ENCODE measurements around the gene SLC25A13.

SLC25A13 gene

DNA sequence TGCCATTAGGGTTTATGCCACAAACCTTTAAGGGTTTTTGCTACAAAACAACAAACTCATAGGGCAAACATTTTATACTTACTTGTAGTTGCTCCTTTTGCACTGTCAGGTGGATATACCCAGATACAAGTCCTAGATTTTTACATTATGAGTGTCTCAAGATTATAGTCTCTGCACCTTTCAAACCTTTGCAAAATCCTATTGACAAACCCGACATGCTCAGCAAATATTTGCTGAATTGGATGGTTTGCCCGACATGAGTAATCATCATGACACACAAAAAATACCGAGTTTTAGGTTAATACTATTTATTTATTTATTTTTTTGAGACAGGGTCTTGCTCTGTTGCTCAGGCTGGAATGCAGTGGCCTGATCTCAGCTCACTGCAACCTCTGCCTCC lies 117.3 kb downstream of the SLC25A13 start:
- DNase-seq (ENCODE audit: low read depth in 2 of 2), result no peak

DNA sequence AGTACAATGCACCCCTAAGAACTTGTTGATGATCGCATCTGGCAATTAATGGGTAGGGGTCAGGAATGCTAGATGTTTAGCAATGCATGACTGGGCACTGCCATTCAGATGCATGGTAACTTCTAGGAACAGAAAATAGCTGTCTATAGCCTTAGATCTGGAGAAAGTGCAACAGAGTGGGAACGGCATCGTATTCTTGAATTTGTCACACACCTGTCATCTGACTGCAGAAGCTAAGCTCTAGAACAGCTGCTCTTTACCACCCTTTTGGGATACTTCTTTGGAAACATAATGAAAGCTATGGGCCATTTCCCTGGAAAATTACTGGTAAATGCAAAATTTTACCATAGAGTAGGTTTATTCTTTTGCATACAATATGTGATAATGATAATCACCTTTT lies 118.1 kb downstream of the SLC25A13 start:
- DNase-seq (ENCODE audit: low read depth in 2 of 2), result no peak

DNA sequence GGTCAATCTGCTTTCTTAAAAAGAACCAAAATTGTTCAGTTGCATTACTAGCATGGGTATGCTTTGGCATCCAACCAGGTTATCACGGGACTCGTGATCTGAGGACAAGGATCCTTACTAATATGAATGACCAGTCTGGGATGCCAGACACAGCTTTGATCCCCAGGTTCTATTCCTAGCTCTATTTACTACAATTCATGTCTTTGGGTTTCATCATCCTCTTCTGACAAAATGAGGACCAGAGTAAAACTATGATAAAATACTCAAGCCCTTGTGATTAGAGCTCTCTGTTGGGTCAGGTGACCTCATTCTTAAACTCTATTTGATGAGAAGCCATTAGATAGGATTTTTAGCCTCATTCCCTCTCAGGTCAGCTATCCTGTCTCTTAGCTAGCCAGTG lies 119.8 kb downstream of the SLC25A13 start:
- DNase-seq (ENCODE audit: low read depth in 2 of 2), result no peak

DNA sequence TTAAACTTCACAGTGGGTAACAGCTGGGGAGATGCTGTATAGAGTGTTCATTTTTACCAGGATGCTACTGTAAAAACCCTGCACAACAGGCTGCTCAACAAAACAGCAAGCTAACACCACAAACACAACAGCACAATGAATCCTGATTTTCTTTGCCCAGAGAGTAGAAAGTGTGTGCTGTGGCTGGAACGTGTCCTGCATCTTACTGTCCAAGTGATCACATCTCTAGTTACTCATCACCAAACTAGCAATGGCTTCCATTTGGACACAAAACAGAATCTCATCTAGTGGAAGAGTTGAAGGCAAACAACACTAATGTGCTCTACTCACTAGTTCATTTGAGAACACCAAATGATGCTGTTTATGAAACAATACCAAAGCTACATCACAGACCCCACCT lies 121.2 kb downstream of the SLC25A13 start:
- no peak for DNase-seq (ENCODE audit: low read depth in 2 of 2)

DNA sequence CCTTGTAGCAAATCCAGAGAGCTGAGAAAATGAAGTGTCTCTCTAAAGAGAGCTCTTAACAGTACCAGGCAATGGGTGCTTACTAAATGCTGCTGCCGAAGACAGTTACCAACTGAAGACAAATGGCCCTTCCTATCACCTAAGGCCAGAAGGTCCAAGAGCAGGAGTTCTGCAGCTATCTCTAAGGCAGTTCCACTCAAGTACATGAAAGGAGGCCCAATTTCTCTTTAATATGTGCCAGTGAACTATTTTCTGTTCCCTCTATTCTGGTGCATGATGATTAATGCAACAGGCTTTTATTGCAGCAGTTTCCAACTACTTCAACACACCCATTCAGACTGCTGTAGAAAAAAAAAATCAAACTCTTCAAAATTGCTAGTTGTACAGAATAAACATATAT lies 122.5 kb downstream of the SLC25A13 start:
- DNase-seq (ENCODE audit: low read depth in 2 of 2), result no peak

DNA sequence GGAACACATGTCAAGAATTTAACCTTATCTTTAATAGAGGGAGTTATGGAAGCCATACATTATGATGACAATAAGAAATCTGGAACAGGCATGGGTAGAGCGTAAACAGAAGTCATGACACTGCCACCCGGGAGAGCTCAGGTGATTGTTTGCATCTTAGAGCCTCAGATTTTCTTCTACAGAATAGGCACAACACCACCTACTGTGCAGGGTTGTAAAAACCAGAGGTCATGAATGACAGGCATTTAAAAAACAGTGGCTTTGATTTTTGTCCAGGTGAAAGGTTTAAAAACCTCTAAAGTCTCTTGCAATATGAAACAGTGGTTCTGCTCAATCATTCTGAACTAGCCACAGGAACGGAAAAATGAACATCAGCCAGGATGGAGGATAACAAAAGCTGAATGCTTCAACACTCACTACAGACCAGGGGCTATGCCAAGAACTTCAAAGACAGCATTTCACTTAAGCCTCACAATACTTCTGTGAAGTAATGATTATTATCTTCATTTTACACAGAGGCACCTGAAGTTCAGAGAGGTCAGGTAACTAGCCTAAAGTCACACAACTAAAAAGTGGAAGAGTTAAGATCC lies 123.8 kb downstream of the SLC25A13 start:
- DNase-seq (ENCODE audit: low read depth in 2 of 2), result no peak

DNA sequence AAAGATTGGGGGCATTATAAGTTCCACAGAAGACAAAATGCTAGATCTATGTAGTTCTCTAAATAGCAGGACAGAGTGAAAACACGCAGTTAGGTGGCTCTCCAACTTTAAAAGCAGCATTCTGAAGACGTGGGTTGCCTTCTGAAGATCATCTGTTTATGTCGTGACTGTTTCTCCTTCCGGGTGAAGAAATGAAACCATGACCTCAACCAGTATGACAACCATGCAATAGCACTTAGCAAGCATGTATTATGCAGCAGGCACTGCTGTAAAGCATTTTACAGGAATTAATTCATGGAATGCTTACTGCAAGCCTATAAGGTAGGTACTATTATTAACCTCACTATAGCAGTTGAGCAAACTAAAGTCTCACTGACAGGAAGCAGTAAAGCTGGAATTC lies 125.2 kb downstream of the SLC25A13 start:
- no peak for DNase-seq (ENCODE audit: low read depth in 2 of 2)

DNA sequence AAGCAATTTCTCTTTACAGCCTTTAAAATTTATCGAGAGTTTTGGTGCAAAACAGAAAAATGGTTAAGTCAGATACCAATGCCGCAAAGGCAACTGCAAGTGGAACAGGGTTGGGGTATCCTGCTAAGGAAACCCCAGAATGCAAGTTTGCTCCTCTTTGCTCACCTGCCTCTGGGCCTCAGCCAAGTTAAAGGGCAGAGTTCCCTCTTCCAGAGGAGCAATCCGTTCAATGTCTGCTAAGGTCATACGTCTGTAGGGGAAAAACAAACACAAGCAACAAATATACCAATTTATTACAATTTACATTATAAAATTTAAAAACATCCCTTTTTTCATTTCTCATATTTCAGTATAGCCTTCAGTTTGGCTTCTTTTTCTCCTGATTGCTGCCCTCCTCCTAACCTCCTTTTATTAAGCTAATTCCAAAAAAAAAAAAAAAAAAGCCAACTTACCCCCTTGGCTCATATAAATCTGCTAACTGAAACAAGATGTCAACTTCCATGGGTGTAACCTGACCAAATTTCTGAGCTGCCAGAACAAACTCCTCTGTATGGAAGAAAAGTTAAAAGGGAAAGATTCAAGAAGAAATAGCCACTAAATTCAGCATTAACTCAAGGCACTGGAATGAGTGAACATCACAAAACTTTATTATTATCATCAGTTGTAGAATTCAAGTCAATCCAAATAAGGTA lies 132.6 kb downstream of the SLC25A13 start:
- DNase-seq (ENCODE audit: low read depth in 2 of 2), result no peak

DNA sequence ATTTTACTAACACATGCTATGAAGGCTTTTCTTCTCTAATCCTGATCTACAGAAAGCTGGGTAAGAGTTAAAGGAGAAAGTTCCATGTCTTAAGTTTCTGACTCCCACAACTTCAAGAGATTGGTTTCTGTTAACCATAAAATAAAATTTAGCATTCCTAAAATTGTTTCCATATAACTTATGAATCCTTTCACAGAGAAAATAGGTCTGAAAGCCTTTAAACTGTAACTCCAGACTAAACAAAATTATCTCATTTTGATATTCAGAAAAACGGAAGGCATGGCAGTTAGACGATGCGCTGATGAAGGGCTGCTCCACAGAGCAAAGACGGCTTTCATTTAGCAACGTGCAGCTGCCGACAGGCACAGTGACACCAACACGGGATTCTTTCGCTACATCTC lies 133.3 kb downstream of the SLC25A13 start:
- DNase-seq (ENCODE audit: low read depth in 2 of 2), result no peak

DNA sequence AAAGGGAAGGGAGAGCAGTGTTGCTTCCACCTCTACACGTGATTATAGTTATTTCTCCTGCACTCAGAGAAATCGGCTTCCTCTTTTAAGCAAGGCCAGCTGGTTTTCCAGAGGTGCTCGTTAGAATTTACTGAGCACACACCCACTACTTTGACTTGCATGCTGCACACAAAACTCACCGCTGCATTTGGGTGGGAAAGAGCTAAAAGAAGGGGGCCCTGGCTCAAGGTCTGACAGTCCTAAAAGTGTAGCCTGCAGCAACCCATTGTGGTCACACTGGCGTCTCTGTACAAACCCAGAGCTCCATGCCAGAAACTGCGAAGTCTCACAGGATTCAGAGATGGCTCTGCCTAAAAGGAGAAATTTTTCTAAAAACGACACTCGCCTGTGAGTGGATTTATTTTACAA lies 133.7 kb downstream of the SLC25A13 start:
- DNase-seq (ENCODE audit: low read depth in 2 of 2), result no peak

DNA sequence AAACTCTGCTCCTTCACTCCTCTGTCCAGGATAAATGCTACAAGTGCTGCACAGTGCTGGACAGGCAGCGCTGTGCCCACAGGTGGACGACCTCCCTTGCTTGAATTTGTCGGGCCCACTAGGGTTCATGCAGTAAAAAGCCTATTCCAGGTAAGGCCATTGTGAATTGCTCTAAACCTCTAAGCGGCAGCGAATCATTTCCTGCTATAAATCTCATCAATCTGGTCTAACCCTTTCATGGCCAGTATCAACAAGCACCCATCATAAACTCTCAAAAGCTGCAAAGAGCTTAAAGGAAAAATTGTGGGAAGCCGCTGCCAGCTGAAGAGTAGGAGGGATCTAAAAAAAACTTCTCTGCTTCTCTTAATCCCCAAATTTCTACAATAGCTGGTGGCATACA lies 134.2 kb downstream of the SLC25A13 start:
- no peak for DNase-seq (ENCODE audit: low read depth in 2 of 2)

DNA sequence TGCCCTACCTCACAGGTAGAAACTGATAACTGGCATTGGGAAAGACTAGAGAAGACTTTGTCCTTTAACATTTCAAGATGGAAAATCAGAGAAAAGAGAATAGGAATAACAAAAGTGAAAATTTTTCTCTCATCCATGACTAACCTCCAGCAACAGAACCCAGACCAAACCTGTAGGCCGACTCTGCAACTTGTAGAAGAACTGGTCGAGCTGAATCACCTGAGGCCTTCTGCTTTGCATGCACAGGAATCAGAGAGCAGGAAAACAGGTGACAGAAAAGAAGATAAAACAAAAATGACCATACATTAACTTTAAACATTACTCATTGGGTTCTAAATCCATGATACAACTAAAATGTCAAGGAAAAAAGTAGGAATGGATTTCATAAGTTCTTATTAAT lies 137.1 kb downstream of the SLC25A13 start:
- DNase-seq (ENCODE audit: low read depth in 2 of 2), result no peak

DNA sequence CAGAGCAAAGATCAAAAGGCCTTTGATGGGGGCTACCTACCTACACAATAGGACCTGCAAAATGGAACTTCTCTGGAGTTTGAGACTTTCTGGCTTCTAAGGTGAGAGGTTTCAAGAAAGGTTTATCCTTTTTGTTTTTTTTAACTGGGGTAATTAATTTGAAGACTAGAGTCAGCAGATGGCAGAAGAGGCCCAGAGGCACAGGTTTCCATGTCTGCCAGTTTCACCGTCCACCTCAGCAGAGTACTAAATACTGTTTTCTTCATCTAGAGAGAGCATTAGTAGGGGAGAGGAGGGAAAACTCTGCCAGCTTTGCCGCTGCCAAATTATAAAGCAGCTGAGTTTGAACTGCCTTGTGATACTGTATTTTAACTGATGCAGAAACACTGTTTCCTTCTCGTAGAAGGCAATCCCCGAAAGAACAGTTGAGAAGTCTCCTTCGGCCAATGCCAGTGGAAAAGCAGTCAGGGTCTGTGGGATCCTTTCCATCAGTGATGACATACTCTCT lies 138.7 kb downstream of the SLC25A13 start:
- no peak for DNase-seq (ENCODE audit: low read depth in 2 of 2)

DNA sequence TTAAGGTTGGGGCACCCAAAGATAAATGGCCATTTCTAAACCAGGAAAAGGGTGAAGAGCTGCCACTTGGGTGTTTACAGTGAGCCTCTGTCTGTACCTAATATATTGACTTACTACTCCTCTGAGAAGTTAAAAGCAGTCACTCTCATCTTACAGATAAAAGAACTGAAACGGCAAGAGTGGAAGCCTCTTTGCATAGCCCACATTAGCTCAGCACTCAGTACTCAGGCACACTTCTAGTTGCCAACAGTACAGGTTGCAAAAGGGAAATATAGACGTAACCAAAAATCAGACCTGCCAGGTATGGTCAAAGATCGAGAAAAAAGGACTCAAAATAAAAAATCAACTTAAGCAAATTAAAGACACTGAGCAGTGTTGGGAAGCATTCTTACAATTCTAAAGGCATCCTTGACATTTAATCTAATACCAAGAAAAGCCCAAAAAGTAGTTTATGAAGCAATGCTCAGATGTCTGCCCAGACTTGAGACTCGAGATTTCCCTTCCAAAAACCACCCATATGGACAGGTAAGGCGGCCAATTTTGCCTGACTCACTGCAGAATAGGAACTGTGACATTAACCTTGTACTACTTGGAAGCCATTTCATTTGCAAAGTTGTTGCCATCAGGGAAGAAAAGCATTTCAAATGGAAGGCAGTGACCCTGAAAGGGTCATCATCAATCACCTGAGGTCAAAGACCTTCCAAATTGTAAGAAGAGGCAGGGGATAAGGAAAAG lies 139.3 kb downstream of the SLC25A13 start:
- DNase-seq (ENCODE audit: low read depth in 2 of 2), result no peak

DNA sequence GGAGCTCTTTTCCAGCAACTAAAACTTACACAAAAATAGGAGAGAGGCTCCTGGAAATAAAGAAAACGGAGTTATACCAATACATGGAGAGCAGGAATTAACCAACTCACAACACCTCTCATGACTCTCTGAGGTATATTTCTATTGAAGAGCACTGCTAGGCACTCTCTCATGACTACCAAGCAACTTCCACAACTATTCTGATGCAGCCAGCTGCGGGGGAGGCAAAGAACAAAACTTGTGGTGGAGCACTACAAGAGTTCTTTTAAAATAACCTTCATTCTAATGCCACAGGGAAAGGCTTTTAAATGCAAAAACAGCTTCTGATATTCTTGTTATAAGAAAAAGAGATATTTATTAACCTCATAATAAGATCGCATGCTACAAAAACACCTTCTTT lies 140.7 kb downstream of the SLC25A13 start:
- DNase-seq (ENCODE audit: low read depth in 2 of 2), result no peak

DNA sequence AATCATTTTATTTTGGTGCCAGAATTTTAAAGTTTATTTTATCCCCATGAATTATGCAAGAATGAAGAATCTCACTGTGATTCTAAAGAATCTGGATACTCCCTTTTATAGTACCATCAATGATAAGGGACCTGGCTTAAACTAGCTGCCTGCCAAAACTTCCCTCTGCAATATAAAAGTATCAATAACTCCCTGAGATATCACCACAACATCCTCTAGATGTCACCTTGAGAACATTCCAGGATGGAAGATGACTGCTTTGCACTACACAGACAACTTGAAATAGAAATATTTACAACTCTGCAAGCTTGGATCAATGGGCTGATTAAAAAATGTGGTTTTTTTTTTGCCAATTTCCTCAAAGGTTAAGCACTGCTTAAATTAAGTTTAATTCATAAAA lies 142.1 kb downstream of the SLC25A13 start:
- no peak for DNase-seq (ENCODE audit: low read depth in 2 of 2)

DNA sequence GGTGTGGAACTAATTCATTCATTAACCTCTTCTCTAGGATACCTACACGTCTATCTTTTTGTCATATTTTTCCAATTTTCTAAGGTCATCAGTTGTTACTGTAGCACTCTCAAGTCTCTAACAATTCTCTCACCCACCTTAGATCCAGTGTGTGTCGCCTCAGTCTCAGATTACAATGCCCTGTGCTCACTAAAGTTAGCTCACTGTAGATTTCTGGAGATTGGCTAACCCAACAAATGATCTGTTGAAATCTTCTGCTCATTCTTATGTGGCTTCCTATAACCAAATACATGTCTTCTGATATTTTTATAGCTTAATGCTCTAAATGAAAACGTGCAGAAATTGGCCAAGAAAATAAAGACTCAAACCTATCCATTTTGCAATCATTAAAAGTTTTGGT lies 142.6 kb downstream of the SLC25A13 start:
- DNase-seq (ENCODE audit: low read depth in 2 of 2), result no peak

DNA sequence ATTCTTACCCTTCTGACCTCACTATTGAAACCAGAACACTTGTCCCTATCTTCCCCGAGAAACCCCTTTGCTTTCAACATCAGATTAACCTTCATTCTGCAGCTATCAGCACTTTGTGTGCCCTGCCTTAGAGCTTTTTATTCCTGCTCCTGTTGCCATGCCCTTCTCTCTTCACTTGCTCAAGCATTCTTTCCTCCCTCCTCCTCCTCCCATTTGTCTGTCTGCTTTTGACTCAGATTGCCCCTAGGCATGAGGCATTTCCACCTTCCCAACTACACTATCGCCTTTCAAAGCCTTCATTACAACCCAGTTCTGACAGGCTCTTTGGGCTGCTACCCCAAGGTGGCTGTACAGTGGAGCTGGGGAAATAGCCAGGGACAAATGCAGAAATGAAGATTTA lies 143.3 kb downstream of the SLC25A13 start:
- DNase-seq (ENCODE audit: low read depth in 2 of 2), result no peak

DNA sequence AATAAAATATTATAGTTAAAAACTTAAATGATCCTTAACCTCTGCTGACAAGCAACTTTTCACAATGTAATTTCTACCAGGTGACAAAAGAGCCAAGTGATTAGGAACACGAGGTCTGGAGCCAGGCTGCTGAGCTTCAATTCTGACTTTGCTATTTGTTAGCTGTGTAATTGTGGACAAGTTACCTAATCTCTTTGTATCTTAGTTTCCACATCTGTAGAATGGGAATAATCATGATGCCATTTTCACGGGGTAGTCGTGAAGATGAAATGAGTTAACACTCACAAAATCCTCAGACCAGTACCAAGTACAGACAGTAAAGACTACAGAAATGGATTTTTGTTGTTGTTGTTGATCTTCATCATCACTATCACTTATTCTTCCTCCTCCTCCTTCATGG lies 144.5 kb downstream of the SLC25A13 start:
- DNase-seq (ENCODE audit: low read depth in 2 of 2), result no peak

DNA sequence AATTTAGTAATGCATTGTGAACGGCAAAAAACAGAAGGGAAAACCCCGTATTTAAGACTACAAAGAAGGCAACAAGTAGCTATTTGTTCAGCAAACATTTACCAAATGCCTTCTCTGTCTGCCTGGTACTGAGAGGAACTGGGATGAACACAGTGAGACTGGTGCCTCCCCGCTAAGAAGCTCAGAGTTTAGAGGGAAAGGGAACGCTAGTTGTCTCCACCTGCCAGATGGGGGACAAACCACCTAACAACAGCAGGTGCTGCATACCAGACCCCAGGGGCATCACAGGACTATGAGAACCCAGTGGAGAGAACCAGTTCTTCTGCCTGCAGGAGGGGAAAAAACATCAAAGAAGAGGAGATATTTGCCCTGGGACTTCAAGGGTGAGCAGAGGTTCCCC lies 147.1 kb downstream of the SLC25A13 start:
- no peak for DNase-seq (ENCODE audit: low read depth in 2 of 2)

DNA sequence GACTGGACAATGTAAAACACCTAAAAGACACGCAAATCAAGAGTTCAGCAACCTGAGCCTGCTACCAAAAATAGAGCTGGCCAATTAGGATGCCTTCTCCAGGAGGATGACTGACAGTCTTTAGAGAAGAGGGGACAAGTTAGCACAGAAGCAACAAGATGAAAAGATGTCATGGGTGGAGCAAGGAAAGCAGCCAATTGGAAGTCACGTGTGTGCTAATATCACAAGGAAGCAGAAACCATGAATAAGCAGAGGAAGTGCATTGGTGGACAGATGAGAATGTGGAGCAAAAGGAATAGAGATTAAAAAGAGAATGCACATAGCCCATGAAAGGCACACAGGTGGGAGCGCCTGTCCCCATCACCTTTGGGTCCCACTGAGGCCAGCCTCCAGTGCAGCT lies 148.1 kb downstream of the SLC25A13 start:
- no peak for DNase-seq (ENCODE audit: low read depth in 2 of 2)

DNA sequence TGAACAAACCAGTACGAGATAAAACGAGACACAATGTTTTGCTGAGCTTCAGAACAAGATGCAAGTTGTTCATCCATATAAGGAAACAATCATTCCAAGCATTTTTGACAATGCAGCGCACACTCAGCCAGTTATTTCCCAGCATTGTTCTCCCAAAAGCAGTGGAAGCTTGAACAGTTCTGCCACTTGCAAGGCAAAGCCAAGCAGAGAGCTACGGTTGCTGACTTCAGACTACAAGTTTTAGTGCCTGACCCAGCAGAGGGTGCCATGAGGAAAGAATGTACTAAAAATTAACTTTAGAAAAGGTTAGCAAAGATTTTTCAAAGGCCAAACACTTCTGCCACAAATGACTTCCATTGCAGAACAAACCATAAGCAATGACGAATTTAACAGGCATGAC lies 152.5 kb downstream of the SLC25A13 start:
- DNase-seq (ENCODE audit: low read depth in 2 of 2), result no peak

DNA sequence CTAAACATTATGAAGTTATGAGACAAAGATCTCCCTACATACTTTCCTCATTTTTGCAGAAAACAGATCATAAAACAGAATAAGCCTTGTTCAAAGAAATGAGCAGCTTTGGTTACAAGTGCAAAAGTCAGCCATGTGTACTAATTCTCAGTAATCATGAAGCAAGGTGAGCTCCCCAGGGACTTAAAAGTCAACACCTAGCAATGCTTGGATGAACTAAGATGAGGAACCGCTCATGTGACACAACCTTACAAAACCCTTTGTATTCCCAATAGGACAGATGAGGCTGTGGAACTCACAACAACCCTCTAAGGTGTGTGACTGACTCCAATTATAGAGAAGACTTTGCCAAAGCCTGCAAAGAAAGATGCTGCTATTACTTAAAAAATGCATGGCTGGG lies 154.5 kb downstream of the SLC25A13 start:
- DNase-seq (ENCODE audit: low read depth in 2 of 2), result no peak

All from stimulated activated CD8-positive, alpha-beta memory T cell treated with anti-CD3 and anti-CD28 coated beads, Interleukin-15, amount 100 ng/mL, for 48 hours (primary cell).